Brain microvascular endothelial cell (primary cell): Measurements from ENCODE around the gene APRT.

ENCODE experiments used
- DNase-seq: peaks from one replicate; pipeline ENCODE4 v3.0.0-alpha.2; 2020
- H3K27ac ChIP-seq: fragments of 250-450 bp; sonication (Bioruptor Pico); 2 replicates; pipeline ENCODE4 v1.5.1; 2020; ENCODE audit warnings: mild to moderate bottlenecking, moderate library complexity
- H3K27me3 ChIP-seq: fragments of 250-450 bp; sonication (Bioruptor Pico); replicated peaks from 2 replicates; pipeline ENCODE4 v1.5.1; 2020; ENCODE audit warnings: mild to moderate bottlenecking
- H3K36me3 ChIP-seq: fragments of 250-450 bp; sonication (Bioruptor Pico); replicated peaks from 2 replicates; pipeline ENCODE4 v1.5.1; 2020; ENCODE audit warnings: mild to moderate bottlenecking
- H3K4me3 ChIP-seq: 2 replicates; pipeline ENCODE4 v1.5.1; 2011; ENCODE audit warnings: low read depth, mild to moderate bottlenecking, control low read depth, low read length, moderate library complexity
- CTCF ChIP-seq: IDR thresholded peaks from 2 replicates; pipeline ENCODE4 v1.5.1; 2011; ENCODE audit warnings: low read depth, mild to moderate bottlenecking, moderate library complexity, low read length, control low read depth, inconsistent platforms; ENCODE audit errors: missing control alignments
- in situ Hi-C: cut with HindIII; loops from 2 replicates; pipeline ENCODE4 v1.10.0; 2017; ENCODE audit warnings: low sequenced_read_pairs, low pct_ligation_motif_present

APRT gene

GRCh38 chr16:88762258-88762870 is 49.4 kb downstream of the APRT start:
- TF ChIP-seq CTCF = no peak
- DNase-seq = no peak
- Histone ChIP-seq H3K27ac (no peak overlapping the region), H3K36me3 (peaks cover 17% of the 10 kb centered on the region), H3K4me3 (no peak overlapping the region), H3K27me3 (no peaks in the 10 kb centered on the region)
- in situ Hi-C loops = loop anchor here (25.0 kb wide), 1 partner anchor 400 kb away; the partner anchor contains the start of gene CDH15

GRCh38 chr16:88761830-88762229 is 49.9 kb downstream of the APRT start:
- no peak overlapping the region for H3K4me3 ChIP-seq
- in situ Hi-C loops = loop anchor here (25.0 kb wide), 1 partner anchor 400 kb away; the partner anchor contains the start of gene CDH15
- no peak overlapping the region for H3K27ac ChIP-seq
- peaks cover 17% of the 10 kb centered on the region for H3K36me3 ChIP-seq
- DNase-seq = no peak
- TF ChIP-seq CTCF = no peak
- H3K27me3 ChIP-seq = no peaks in the 10 kb centered on the region

GRCh38 chr16:88761143-88761534 is 50.6 kb downstream of the APRT start:
- in situ Hi-C loops = loop anchor here (25.0 kb wide), 1 partner anchor 401 kb away; the partner anchor contains the start of gene CDH15

GRCh38 chr16:88760424-88761142 is 51.1 kb downstream of the APRT start:
- in situ Hi-C loops = loop anchor here (25.0 kb wide), 1 partner anchor 402 kb away; the partner anchor contains the start of gene CDH15
- Histone ChIP-seq H3K36me3 (peaks cover 12% of the 10 kb centered on the region), H3K27me3 (no peaks in the 10 kb centered on the region), H3K27ac (no peak overlapping the region), H3K4me3 (no peak overlapping the region)
- DNase-seq = no peak
- TF ChIP-seq CTCF = no peak

More at GRCh38 chr16:88761143-88761534, 50.6 kb downstream of the APRT start:
- Histone ChIP-seq H3K4me3 (no peak overlapping the region), H3K27me3 (no peaks in the 10 kb centered on the region), H3K36me3 (peaks cover 17% of the 10 kb centered on the region), H3K27ac (no peak overlapping the region)
- DNase-seq = no peak
- TF ChIP-seq CTCF = no peak

GRCh38 chr16:88759976-88760350 is 51.8 kb downstream of the APRT start:
- Histone ChIP-seq H3K36me3 (peaks cover 12% of the 10 kb centered on the region), H3K27ac (no peak overlapping the region), H3K27me3 (no peaks in the 10 kb centered on the region), H3K4me3 (no peak overlapping the region)
- DNase-seq = no peak
- no peak for TF ChIP-seq CTCF
- in situ Hi-C loops = loop anchor here (25.0 kb wide), 1 partner anchor 402 kb away; the partner anchor contains the start of gene CDH15
